Erythroblast (primary cell): Measurements from ENCODE around the gene OXCT1.
"Not testable (repeated sequence)": the region's sequence is repeated elsewhere in the genome, so short reads cannot be mapped to it uniquely, and the experiment has no call there.

Experiments
- DNase-seq, 2 experiments: peaks; one replicate each; lab custom pipeline; 2025; lab: John Stamatoyannopoulos, UW
- GATA1 ChIP-seq: IDR thresholded peaks from 2 replicates; pipeline ENCODE4 v1.6.1; 2011; ENCODE audit warnings: low read depth, mild to moderate bottlenecking, control low read depth, low read length, moderate library complexity
- POLR2A ChIP-seq: IDR thresholded peaks from 2 replicates; pipeline ENCODE4 v1.6.1; 2011; ENCODE audit warnings: mild to moderate bottlenecking, low read length

The OXCT1 gene

DNA sequence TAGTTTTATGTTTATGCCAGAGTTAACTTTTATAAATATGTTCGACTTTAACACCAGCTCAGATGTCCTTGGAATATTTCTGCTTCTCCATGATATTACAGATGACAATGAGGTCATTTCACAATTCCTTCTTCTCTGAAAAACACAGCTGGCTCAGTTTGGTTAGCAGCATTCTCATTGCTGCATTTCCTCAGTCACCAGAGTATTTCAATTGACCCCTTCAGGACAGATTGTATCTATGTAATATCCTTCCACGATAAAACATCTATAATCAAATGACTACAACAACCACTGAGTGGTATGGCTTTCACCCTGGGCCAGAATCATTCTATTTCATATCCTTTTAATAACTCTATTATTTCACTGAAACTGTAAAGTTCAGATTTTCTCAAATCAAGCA, 148.7 kb downstream of the OXCT1 start:
- DNase-seq, result no peak

DNA sequence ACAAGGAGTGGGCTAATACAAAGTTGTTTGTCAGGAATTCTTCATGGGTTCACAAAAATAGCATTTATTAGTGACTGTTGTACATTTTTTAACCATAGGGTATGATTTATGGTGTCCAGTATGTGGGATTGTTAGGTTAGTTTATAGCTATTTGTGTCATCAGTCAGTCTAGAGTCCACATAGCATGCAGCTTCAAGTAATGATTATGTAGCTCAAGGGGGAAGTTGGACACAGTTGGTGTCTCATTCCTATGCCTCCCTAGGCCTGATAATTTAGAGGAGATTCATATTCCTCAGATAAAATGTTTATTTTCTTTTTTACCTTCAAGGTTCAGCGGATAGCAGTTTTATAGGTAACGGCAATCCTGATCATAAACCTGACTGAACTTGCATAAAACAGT, 153.8 kb downstream of the OXCT1 start:
- TF ChIP-seq GATA1, result no peak
- no peak for TF ChIP-seq POLR2A
- DNase-seq, result no peak

More for the DNA sequence above, 148.7 kb downstream of the OXCT1 start:
- no peak for TF ChIP-seq GATA1
- no peak for TF ChIP-seq POLR2A

GRCh38 chr5:41714446-41714845, 155.8 kb downstream of the OXCT1 start:
- not testable (repeated sequence) for DNase-seq

DNA sequence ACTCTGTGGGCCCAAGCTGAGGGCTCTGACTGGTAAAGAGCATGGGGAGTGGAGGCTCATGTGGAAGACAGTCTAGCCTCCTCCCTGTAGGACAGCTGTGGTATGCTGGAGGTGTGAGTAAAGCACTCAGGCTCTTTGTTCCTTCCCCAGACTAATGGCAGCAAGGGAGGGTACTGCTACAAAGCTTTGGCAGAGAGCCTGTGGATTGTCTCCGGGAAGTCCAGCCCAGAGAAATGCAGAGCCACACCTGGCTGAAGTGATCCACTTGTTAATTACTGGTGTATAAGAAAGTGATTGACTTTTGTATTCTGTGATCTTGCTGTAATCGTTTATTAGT, 161.7 kb downstream of the OXCT1 start:
- DNase-seq, result no peak
- TF ChIP-seq GATA1, result no peak
- TF ChIP-seq POLR2A, result no peak

- no peak for TF ChIP-seq GATA1
- TF ChIP-seq POLR2A, result no peak
- peak; percentile 3 to 8 for DNase-seq
Observed at GRCh38 chr5:41707853-41708603, 162.2 kb downstream of the OXCT1 start.

DNA sequence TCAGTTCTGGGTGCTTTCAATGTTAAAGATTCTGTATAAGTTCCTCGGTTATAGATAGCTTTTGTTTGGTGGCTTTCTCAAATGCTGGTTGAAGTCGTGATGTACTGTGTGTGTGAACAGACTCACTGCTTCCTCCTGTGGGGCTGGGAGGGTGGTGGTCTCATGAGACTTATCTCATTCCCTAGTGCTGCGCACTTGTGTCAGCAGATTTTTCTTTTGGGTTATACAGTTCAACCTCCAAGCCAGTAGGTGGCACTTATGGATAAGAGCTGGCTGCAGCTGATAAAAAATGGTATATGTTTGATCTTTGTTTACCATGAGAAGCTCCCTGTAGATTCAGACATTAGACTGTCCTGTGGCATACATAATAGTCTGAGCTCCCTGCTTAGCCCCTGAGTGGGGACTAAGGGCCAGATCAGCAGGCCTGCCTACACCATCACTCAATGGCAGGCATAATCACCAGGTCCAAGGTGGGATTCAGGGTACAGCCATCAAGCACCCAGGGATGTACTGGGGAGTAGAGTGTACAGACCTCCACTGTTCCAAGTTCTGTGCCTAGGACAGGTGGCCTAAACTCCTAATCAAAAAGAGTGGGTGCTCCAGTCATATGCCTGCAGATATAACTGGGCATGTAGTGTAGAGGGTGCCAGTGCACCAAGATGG, 174.2 kb downstream of the OXCT1 start:
- TF ChIP-seq GATA1 (no peak), POLR2A (no peak)
- DNase-seq, result peak; percentile 12 to 20

GRCh38 chr5:41686767-41687166, 183.5 kb downstream of the OXCT1 start:
- no peak for DNase-seq
- no peak for TF ChIP-seq POLR2A
- no peak for TF ChIP-seq GATA1

GRCh38 chr5:41686191-41686590, 184.0 kb downstream of the OXCT1 start:
- no peak for DNase-seq
- TF ChIP-seq POLR2A (no peak), GATA1 (no peak)

DNA sequence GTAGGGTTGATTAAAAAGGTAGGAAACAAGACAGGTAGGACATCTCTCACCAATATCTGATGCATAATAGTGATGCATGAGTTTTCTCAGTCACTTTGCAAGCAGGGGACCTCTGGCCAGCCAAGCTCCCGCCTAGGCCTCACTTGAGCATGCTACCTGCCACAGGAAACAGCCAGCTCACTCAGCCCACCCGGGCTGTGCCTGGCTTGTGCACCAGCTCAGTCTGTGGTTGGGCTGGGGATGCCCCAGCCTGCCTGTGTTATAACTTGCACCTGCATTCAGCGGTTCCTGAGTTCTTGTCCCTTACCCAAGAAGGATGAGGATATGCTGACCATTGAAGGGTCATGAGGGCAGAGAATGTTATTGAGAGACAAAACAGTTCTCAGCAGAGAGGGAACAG, 187.0 kb downstream of the OXCT1 start:
- TF ChIP-seq GATA1 (no peak), POLR2A (no peak)
- no peak for DNase-seq

GRCh38 chr5:41682641-41683040, 187.6 kb downstream of the OXCT1 start:
- no peak for DNase-seq
- no peak for TF ChIP-seq POLR2A
- no peak for TF ChIP-seq GATA1

DNA sequence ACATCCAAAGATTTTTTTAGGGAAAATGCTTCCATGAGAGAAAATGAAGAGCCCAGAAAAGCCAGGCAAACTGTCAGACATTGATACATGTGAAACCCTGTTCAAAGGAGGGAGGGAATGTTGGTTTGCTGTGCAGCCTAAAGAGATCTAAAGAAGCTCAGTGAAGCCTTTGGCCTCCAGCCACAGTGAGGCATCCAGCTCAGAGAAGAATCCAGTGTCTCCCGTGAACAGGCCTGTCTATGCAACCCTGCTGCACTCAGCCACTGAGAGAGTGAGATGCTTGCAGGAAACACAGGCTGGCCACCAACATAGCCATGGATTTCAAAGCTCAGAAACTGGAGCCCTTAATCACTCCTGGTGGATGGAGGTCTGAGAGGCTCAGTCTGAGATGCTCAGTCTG, 188.4 kb downstream of the OXCT1 start:
- no peak for TF ChIP-seq POLR2A
- no peak for TF ChIP-seq GATA1
- no peak for DNase-seq
